ENCODE results near the gene CYP24A1.

CYP24A1 gene

GRCh38 chr20:54172856-54173652 lies 732 bp downstream of the CYP24A1 start:
- no peak for DNase-seq (ENCODE audit: low read depth)

GRCh38 chr20:54172532-54172855 lies 1.3 kb downstream of the CYP24A1 start:
- no peak for DNase-seq (ENCODE audit: low read depth)

GRCh38 chr20:54170963-54171362 lies 2.8 kb downstream of the CYP24A1 start:
- DNase-seq (ENCODE audit: low read depth) = no peak

- no peak for DNase-seq (ENCODE audit: low read depth)
Measured at GRCh38 chr20:54170026-54170471, 3.7 kb downstream of the CYP24A1 start.

GRCh38 chr20:54168961-54169862 lies 4.6 kb downstream of the CYP24A1 start:
- no peak for DNase-seq (ENCODE audit: low read depth)

GRCh38 chr20:54167909-54168872 lies 5.6 kb downstream of the CYP24A1 start:
- DNase-seq (ENCODE audit: low read depth) = no peak

- DNase-seq (ENCODE audit: low read depth) = no peak
Measured at GRCh38 chr20:54166987-54167662, 6.7 kb downstream of the CYP24A1 start.

GRCh38 chr20:54165803-54166202 lies 8.0 kb downstream of the CYP24A1 start:
- no peak for DNase-seq (ENCODE audit: low read depth)

- DNase-seq (ENCODE audit: low read depth) = no peak
Measured at GRCh38 chr20:54165014-54165413, 8.8 kb downstream of the CYP24A1 start.

- no peak for DNase-seq (ENCODE audit: low read depth)
Measured at GRCh38 chr20:54163402-54163801, 10.4 kb downstream of the CYP24A1 start.

GRCh38 chr20:54162378-54163009 lies 11.3 kb downstream of the CYP24A1 start:
- no peak for DNase-seq (ENCODE audit: low read depth)

GRCh38 chr20:54161821-54162149 lies 12.0 kb downstream of the CYP24A1 start:
- no peak for DNase-seq (ENCODE audit: low read depth)

- no peak for DNase-seq (ENCODE audit: low read depth)
Measured at GRCh38 chr20:54161008-54161820, 12.6 kb downstream of the CYP24A1 start.

GRCh38 chr20:54160065-54161007 lies 13.4 kb downstream of the CYP24A1 start:
- DNase-seq (ENCODE audit: low read depth) = no peak

GRCh38 chr20:54158856-54159418 lies 14.8 kb downstream of the CYP24A1 start:
- DNase-seq (ENCODE audit: low read depth) = no peak

GRCh38 chr20:54158226-54158625 lies 15.6 kb downstream of the CYP24A1 start:
- DNase-seq (ENCODE audit: low read depth) = no peak

GRCh38 chr20:54156981-54157835 lies 16.6 kb downstream of the CYP24A1 start:
- no peak for DNase-seq (ENCODE audit: low read depth)

GRCh38 chr20:54156522-54156921 lies 17.3 kb downstream of the CYP24A1 start:
- no peak for DNase-seq (ENCODE audit: low read depth)
